Testis (tissue), 5 donors: ENCODE results near the gene CXCL13. TPM values are rescaled to one million over a fixed set of nuclear protein-coding genes. Genes with fewer than 3 reads are reported as not detected.
"Not testable (repeated sequence)": the region's sequence is repeated elsewhere in the genome, so short reads cannot be mapped to it uniquely, and the experiment has no call there.

Source experiments
- DNase-seq: peaks from one replicate; pipeline ENCODE4 v3.0.0-alpha.2; 2019
- H3K27ac ChIP-seq, 2 donors: fragments of 200-600 bp; sonication (generic); one replicate each; pipeline ENCODE4 v1.5.1; 2019
- H3K27me3 ChIP-seq: fragments of 200-600 bp; sonication (generic); one replicate; pipeline ENCODE4 v1.5.1; 2019
- H3K36me3 ChIP-seq: fragments of 200-600 bp; sonication (generic); one replicate; pipeline ENCODE4 v1.5.1; 2017; ENCODE audit warnings: low read depth; ENCODE audit errors: missing control alignments
- H3K4me1 ChIP-seq: fragments of 200-600 bp; sonication (generic); one replicate; pipeline ENCODE4 v1.5.1; 2019
- H3K4me3 ChIP-seq, 2 donors: fragments of 200-600 bp; sonication (generic); one replicate each; pipeline ENCODE4 v1.5.1; 2017 to 2019
- H3K9me3 ChIP-seq: fragments of 200-600 bp; sonication (generic); one replicate; pipeline ENCODE4 v1.5.1; 2017
- CTCF ChIP-seq, 3 experiments: fragments of 450-650 bp in 2 of 3; fragments of 200-600 bp in 1 of 3; sonication (generic) in 1 of 3; IDR thresholded peaks; one replicate each; pipeline ENCODE4 v1.5.1; 2016 to 2019; ENCODE audit warnings: antibody characterized with exemption in 3 of 3, mild to moderate bottlenecking in 2 of 3, moderate library complexity in 1 of 3
- POLR2A ChIP-seq: fragments of 450-650 bp; IDR thresholded peaks from one replicate; pipeline ENCODE4 v1.6.1; 2017; ENCODE audit warnings: antibody characterized with exemption, mild to moderate bottlenecking, moderate library complexity
- WGBS, 2 donors: methylation state at CpG; one replicate each; pipeline ENCODE4 v1.1.5; 2018; 5-methylcytosine and 5-hydroxymethylcytosine counted together
- intact Hi-C: fragments of 100-400 bp; cut with DNase I; formaldehyde crosslinking; loops from one replicate; pipeline ENCODE4 v1.15.1; 2023; ENCODE audit warnings: low total_unique reads
- long read RNA-seq, 2 donors: transcript quantifications; one replicate each; lab custom pipeline, GENCODE V29; 2026
- polyA plus RNA-seq: library from polyadenylated mRNA; stranded (reverse); fragments of 350-450 nt; fragmentation: Illumina TruSeq; extraction: RNeasy Lipid Tissue Mini Kit (QIAGEN cat#74804); gene quantifications from one replicate; pipeline ENCODE4 v1.2.3, GENCODE V29; 2014; ENCODE audit warnings: low read depth, low replicate concordance; ENCODE audit not compliant: insufficient read depth
- total RNA-seq, 2 donors: library from RNA; depleted of rRNA; stranded (reverse); fragments of >200 nt; gene quantifications; one replicate each; pipeline ENCODE4 v1.2.3, GENCODE V29; 2016

The CXCL13 gene
- total RNA-seq (1 to 10 TPM in 1 of 2 donors, under 1 TPM in 1; 0.56 to 2.0 TPM), polyA plus RNA-seq (1.7 TPM)
- long read RNA-seq, donor 1: 0 reads
- long read RNA-seq, donor 2: 0 reads

GRCh38 chr4:77605210-77605902 lies at the start of gene CXCL13:
CXCL13 (plus strand) TSS chr4:77605820; CDS start chr4:77605866, 46 bp downstream.
- Histone ChIP-seq H3K27me3 (no peaks in the 10 kb centered on the region), H3K9me3 (no peaks in the 10 kb centered on the region)

GRCh38 chr4:77560170-77560569 lies 45.5 kb upstream of the CXCL13 start:
- Histone ChIP-seq H3K27me3 (no peaks in the 10 kb centered on the region), H3K4me3 (no peak overlapping the region), H3K36me3 (no peaks in the 10 kb centered on the region), H3K27ac (no peak overlapping the region), H3K9me3 (no peaks in the 10 kb centered on the region), H3K4me1 (peaks cover 24% of the 10 kb centered on the region)
- TF ChIP-seq POLR2A: no peak
- no peak for TF ChIP-seq CTCF (IDR thresholded peaks at IDR 0.05)
- intact Hi-C loops: no loop called here
- 84 to 87% methylated on average over 1 of the region's 1 CpG for WGBS, 2 donors
- DNase-seq: no peak

More at GRCh38 chr4:77605210-77605902, at the start of gene CXCL13:
- H3K4me1 ChIP-seq: no peaks in the 10 kb centered on the region
- no peak within 1 kb of the TSS for H3K27ac ChIP-seq
- no peaks in the 10 kb centered on the region for H3K36me3 ChIP-seq
- H3K4me3 ChIP-seq: no peak within 1 kb of the TSS
- intact Hi-C loops: no loop called here
- 93% methylated on average over 8 of the region's 8 CpGs for WGBS, 2 donors
- DNase-seq: no peak
- TF ChIP-seq POLR2A (no peak), CTCF (IDR thresholded peaks at IDR 0.05) (no peak)

GRCh38 chr4:77561720-77562119 lies 43.9 kb upstream of the CXCL13 start:
- H3K36me3 ChIP-seq, DNase-seq, H3K4me3 ChIP-seq, intact Hi-C loops, H3K9me3 ChIP-seq, H3K27ac ChIP-seq, H3K27me3 ChIP-seq: not testable (repeated sequence)
- 90 to 97% methylated on average over 2 to 12 of the region's 12 CpGs for WGBS, 2 donors
- H3K4me1 ChIP-seq: peaks cover 34% of the 10 kb centered on the region

- Histone ChIP-seq H3K27ac (peak overlapping the region; percentile 88 to 94), H3K4me3 (no peak overlapping the region), H3K36me3 (no peaks in the 10 kb centered on the region), H3K27me3 (no peaks in the 10 kb centered on the region), H3K4me1 (peaks cover 34% of the 10 kb centered on the region), H3K9me3 (no peaks in the 10 kb centered on the region)
- intact Hi-C loops: no loop called here
- TF ChIP-seq POLR2A (no peak), CTCF (IDR thresholded peaks at IDR 0.05) (no peak)
- WGBS, 2 donors: 5 to 12% methylated on average over 2 of the region's 2 CpGs
- DNase-seq: peak; percentile 91
Measured at GRCh38 chr4:77564231-77564630, 41.4 kb upstream of the CXCL13 start.

GRCh38 chr4:77566148-77566547 lies 39.5 kb upstream of the CXCL13 start:
- intact Hi-C loops: no loop called here
- H3K4me1 ChIP-seq: peaks cover 34% of the 10 kb centered on the region
- no peaks in the 10 kb centered on the region for H3K27me3 ChIP-seq
- H3K4me3 ChIP-seq: no peak overlapping the region
- H3K27ac ChIP-seq: peak overlapping the region; percentile 88 to 94
- TF ChIP-seq POLR2A (no peak), CTCF (IDR thresholded peaks at IDR 0.05) (no peak)
- no peaks in the 10 kb centered on the region for H3K9me3 ChIP-seq
- DNase-seq: no peak
- 56 to 60% methylated on average over 3 of the region's 3 CpGs for WGBS, 2 donors
- H3K36me3 ChIP-seq: no peaks in the 10 kb centered on the region
